CD4-positive, alpha-beta T cell treated with Interleukin-4 for 4 hours (primary cell): Measurements from ENCODE around the gene CCDC148.
A peak's percentile ranks its signal among the peaks of the same experiment; 100 is the strongest.

Experiments used
- DNase-seq: peaks from one replicate; pipeline ENCODE4 v3.0.0-alpha.2; 2020

The CCDC148 gene

GRCh38 chr2:158456309-158457066, at the start of gene CCDC148, which contains the start of gene PKP4:
Gene CCDC148, minus strand, starts transcription at chr2:158456753. Its CDS starts 314 bp downstream, at chr2:158456439.
Gene PKP4, plus strand, starts transcription at chr2:158456952. Its CDS starts 76,233 bp downstream, at chr2:158533185.
- DNase-seq, result peak; percentile 93

DNA sequence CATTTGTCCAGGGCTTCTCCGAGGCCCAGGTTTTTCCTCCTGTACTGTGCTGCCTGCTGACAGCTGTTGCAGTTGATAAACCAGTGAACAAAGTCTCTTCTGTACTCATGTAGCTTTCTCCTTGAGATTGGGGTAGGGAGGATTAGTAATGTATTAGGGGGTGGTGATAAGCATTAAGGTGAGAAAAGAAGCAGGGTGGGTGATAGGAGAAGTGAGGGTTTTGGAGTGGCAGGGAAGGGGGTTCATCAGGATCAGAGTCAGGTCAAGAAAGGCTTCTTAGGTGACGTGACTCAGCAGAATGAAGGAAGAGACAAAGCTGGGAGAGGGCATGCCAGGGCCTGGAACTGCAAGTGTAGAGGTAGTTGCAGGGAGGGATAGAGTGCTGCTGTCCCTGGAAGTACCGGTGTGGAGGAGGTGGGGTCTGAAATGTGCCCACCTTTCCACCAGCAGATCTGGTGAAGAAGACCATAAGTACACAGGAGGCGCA, 48.9 kb upstream of the CCDC148 start:
- DNase-seq, result no peak

DNA sequence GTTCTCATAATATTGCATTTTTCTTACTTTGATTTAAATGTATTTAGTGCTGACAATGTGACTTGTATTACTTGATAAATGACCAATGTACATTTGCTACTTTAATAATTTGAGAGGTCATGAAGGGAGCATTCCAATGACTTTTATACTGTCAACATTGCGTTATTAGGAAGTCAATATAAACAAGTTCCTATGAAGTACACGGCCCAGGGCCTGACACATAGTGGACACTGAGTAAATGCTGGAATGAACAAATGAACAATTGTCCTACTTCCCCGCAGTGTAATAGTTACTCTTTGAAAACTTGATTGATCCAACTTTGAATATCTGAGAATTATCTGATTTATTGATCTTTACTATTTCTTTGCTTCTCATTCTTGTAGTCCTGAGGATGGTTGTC, 47.5 kb upstream of the CCDC148 start:
- no peak for DNase-seq

DNA sequence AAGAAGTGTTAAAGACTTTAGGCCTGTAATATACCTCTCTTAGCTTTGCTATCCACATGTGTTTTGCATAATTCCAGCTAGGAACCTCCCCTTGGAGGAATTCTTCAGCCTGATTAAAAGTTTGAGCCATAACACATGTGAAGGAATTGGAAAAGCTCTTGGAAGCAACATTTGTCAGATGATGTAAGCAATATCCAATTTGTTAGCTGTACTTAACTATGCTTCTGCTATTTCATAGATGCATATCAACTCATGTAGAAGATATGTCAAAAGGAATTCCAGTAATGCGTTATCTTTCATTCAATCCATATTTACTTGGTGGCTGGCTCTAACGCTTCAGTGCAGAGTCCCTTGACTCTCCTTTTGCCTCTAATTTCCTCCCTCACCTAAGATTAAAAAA, 46.4 kb upstream of the CCDC148 start:
- DNase-seq, result no peak

- DNase-seq, result no peak
Observed at GRCh38 chr2:158501301-158501700, 44.7 kb upstream of the CCDC148 start.

- DNase-seq, result no peak
Observed at GRCh38 chr2:158500333-158500732, 43.8 kb upstream of the CCDC148 start.

DNA sequence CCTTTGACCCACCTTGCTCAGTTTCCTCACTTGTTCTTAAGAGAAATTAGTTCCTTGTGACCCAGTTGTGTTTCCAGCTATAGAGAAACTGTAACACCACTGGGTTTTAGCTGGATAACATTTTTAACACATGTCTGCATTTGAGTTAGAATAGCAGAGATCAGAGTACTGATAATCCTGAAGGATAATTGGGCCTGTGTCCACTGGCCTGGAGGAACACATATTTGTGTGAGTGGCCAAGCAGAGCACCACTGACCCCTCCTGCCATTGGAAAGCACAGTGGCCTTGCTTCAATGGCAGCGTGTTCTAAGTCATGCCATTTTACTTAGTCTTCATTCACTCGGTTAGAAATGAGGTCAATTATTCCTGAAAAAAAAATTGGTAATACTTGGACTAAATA, 42.8 kb upstream of the CCDC148 start:
- no peak for DNase-seq

- no peak for DNase-seq
Observed at GRCh38 chr2:158498749-158499136, 42.2 kb upstream of the CCDC148 start.

DNA sequence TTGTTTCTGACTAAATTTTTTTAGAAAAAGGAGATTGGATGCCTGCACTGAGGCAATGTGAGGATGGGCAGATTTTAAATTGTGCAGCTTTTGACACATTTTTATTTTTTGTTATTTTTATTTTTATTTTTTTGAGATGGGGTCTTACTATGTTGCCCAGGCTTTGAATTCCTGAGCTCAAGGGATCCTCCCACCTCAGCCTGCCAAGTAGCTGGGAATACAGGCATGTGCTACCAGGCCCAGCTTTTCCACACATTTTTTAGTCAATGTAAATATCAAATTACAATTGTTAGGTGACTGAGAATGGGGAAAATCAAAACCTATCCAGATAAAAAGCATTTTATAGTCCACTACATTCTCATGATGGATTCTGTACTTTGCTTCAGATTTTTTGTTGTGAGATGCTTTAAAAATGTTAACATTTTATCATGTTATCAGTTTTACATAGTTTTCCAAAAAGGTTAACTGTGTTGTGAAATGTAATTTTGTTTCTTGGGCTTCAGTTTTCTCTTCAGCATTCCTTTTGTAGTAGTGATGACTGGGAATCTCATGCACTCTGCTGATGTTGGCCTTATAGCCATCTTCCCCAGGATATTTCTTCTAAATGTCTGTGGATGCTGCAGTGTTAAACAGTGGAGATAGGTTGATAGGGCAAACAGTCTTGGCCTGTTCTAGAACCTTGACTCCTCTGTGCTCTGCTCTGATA, 41.6 kb upstream of the CCDC148 start:
- DNase-seq, result no peak

DNA sequence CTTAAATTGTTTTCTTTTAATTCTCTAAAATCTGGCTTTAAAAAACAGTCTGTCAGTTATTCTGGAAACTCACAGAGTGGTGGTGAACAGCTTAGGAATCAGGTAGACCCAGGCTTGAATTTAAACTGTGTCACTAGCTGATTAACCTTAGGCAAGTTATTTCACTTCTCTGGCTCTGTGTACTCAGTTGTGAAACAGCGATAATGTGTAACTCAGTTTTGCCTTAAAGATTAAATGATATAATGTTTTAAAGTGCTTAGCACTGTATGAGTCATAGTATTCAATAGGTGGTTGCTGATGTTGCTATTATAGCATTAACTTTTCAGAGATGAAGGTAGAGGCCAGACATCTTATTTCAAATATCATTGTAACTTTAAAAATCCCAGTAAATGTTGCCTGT, 40.9 kb upstream of the CCDC148 start:
- no peak for DNase-seq

DNA sequence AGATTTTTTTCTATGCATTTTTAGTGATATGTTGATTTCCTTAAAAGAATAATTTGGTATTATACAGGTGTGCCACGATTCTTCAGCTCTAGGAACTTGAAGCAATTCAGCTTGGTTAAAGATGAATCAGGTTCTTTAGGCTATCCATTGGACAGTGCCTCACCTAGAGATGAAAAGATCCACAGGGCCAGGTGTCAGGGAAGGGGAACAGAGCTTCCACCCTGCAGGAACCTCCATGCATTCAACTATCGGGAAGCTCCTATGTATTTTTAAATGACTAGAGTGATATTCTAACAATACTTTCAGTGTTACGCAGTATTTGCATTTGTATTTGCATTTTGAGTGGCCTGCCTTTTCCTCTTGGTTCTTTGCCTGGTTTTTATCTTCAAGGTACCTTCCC, 40.4 kb upstream of the CCDC148 start:
- no peak for DNase-seq

DNA sequence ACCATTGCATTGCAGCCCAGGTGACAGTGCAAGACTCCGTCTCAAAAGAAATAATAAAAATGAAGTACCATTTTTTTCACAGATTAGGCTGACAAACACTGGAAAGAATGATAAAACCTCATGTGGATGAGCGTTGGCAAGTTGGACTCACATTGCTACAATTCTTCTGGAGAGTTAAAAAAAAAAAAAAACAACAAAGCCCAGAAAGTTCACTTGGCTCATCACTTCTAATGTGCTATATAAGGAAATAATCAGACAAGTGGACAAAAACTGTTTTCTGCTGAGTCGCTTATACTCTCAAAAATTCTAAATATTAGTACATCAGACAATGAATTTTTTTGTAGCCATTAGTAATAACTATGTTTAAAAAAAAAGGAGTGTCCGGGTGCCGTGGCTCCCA, 38.6 kb upstream of the CCDC148 start:
- no peak for DNase-seq

GRCh38 chr2:158493458-158493857, 36.9 kb upstream of the CCDC148 start:
- no peak for DNase-seq

- no peak for DNase-seq
Observed at GRCh38 chr2:158491072-158491471, 34.5 kb upstream of the CCDC148 start.

DNA sequence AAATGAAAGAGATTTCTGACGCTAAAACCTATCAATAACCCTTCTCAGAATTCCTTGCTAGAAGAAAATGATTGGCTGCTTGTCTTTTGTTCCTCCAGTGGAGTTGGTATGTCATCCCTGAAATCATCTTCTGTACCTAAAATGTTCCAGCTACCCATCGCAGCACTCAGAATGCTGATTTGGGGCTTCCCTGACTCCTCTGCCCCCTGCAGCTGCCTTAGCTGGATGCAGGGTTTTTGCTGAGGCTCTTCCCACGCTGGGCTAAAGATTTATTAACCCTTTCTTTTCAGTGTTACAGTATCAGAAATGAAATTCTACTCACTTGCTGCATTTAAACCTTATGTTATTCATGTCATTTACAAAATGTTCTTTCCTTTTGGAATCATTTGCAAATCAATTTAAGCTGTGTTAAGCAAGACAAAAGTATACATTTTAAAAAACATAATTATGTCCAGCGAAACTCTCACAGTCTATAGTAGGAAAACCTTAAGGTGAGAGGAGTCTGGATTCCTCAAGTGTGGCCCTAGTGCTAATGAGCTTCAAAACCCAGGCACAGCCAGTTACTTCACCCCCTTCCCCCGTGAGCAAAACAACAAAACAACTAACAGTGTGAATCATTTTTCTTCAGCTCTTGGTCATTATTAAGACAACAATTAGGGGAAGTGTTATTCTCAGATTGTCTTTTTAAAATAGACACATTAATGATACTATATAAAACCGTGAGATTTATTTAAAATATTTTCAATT, 33.0 kb upstream of the CCDC148 start:
- DNase-seq, result no peak

DNA sequence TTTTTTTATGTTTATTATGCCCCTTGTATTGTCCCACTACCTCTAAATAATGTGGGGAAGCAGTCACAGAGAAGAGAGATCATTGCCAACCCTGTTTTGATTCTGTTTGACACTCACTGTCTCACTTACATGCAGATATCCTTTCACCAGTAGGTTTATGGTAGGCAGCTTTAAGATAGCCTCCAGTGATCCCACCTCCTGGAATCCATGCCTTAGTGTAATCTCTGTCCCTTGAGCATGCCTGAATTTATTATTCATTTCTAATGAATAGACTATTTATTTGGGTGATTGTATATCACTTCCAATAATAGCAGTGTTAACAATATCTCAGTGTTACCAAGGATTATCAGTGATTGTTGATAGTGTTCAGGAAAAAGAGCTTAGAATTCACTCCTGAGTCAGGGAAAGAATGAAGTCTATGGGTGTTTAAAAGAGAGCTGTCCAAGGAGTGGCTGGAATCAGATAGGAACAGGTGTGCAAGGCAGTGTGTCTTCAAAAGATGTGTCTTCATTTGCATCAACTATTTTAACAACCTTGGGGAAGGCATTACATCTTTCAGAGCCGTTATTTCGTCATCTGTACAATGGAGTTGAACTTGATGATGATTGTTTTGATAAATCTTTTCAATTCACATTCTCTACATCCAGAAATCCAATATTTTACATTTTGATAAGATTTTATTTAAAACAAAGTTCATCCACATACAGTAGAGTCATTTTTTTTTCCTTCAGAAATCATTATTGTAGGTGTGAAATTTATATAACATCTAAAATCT, 32.1 kb upstream of the CCDC148 start:
- DNase-seq, result no peak

DNA sequence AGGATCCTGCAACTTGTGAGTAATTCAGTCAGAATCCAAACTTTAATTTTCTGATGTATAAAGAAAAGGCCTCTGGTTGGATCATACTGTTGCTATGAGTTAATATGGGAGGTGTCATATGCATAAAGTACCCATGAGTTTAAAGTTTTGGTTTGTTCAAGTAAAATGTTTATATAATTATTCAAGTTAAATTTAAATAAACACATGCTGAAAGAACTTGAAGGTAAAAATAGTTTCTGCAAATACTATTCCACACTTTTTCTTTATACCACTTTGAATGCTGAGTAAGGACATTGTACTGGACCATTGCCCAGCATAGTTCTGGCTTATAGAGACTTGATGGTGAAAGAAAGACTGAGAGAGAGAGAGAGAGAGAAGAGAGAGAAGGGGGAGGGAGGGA, 30.9 kb upstream of the CCDC148 start:
- no peak for DNase-seq

DNA sequence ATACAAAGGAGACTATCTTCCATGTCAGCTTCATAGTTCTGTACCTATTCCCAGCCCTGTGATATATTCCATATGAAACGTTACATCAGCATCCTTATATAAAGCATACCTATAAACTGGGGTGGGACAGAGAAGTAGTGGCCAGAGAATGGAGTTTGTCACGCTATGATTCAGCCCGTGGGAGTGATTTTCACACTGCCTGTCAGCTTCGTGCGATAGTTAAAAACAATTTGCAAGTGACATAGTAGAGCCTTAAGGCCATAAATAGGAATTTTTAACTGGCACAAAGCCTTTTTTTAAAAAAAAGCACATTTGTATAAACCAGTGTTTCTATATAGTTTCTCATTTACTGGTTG, 30.4 kb upstream of the CCDC148 start:
- DNase-seq, result no peak

- DNase-seq, result no peak
Observed at GRCh38 chr2:158486150-158486969, 29.8 kb upstream of the CCDC148 start.

GRCh38 chr2:158484892-158485556, 28.5 kb upstream of the CCDC148 start:
- no peak for DNase-seq

GRCh38 chr2:158482594-158482993, 26.0 kb upstream of the CCDC148 start:
- no peak for DNase-seq
